Right renal pelvis (tissue), 4 donors: ENCODE measurements around the gene PTH1R. TPM values are rescaled to one million over a fixed set of nuclear protein-coding genes. Genes with fewer than 3 reads are reported as not detected.

Source experiments
- DNase-seq, 4 donors: peaks; one replicate each; pipeline ENCODE4 v3.0.0-alpha.2; 2013; ENCODE audit warnings: low read depth in 4 of 4, low spot score in 3 of 4, missing footprints in 1 of 4
- polyA plus RNA-seq, 4 donors: library from polyadenylated mRNA; unstranded; fragments of 120-200 nt; gene quantifications; one replicate each; pipeline ENCODE4 v1.2.1, GENCODE V29; 2013; ENCODE audit not compliant: insufficient read length in 4 of 4

PTH1R gene
- polyA plus RNA-seq, 4 donors = 157 to 260 (median 188) TPM

GRCh38 chr3:46896386-46896785, 18.9 kb downstream of the PTH1R start:
- no peak for DNase-seq

GRCh38 chr3:46897031-46897430, 19.5 kb downstream of the PTH1R start:
- DNase-seq = no peak

GRCh38 chr3:46897829-46898320, 20.4 kb downstream of the PTH1R start:
- DNase-seq = no peak

- no peak for DNase-seq
Observed at GRCh38 chr3:46898321-46899150, 21.0 kb downstream of the PTH1R start.

GRCh38 chr3:46899151-46900006, 21.9 kb downstream of the PTH1R start:
- no peak for DNase-seq

- no peak for DNase-seq
Observed at GRCh38 chr3:46900007-46900292, 22.4 kb downstream of the PTH1R start.

- no peak for DNase-seq
Observed at GRCh38 chr3:46900356-46900755, 22.8 kb downstream of the PTH1R start.

- no peak for DNase-seq
Observed at GRCh38 chr3:46901061-46901460, 23.5 kb downstream of the PTH1R start.

GRCh38 chr3:46901591-46902187, 24.2 kb downstream of the PTH1R start:
- no peak for DNase-seq

- DNase-seq = no peak
Observed at GRCh38 chr3:46902188-46902631, 24.7 kb downstream of the PTH1R start.

GRCh38 chr3:46903341-46904302, 26.1 kb downstream of the PTH1R start:
- no peak for DNase-seq

- DNase-seq = no peak
Observed at GRCh38 chr3:46904303-46905212, 27.0 kb downstream of the PTH1R start.

- DNase-seq = no peak
Observed at GRCh38 chr3:46905213-46905560, 27.7 kb downstream of the PTH1R start.

- DNase-seq = no peak
Observed at GRCh38 chr3:46905661-46906451, 28.3 kb downstream of the PTH1R start.

GRCh38 chr3:46906471-46907058, 29.0 kb downstream of the PTH1R start:
- no peak for DNase-seq

GRCh38 chr3:46907271-46907670, 29.8 kb downstream of the PTH1R start:
- no peak for DNase-seq

- no peak for DNase-seq
Observed at GRCh38 chr3:46907960-46908293, 30.4 kb downstream of the PTH1R start.
